PC-3 (cell line): Measurements from ENCODE around the gene TMEM132D.

Experiments
- CTCF ChIP-seq: fragments of 300-600 bp; sonication (generic); conservative IDR thresholded peaks from 2 replicates; pipeline ENCODE4 v1.5.1; 2017; ENCODE audit warnings: antibody characterized with exemption, low read depth, mild to moderate bottlenecking, low read length
- EZH2phosphoT487 ChIP-seq: fragments of 300-600 bp; sonication (generic); IDR thresholded peaks from 2 replicates; pipeline ENCODE4 v1.6.1; 2018; ENCODE audit warnings: mild to moderate bottlenecking, antibody characterized with exemption, low read length, borderline replicate concordance

DNA sequence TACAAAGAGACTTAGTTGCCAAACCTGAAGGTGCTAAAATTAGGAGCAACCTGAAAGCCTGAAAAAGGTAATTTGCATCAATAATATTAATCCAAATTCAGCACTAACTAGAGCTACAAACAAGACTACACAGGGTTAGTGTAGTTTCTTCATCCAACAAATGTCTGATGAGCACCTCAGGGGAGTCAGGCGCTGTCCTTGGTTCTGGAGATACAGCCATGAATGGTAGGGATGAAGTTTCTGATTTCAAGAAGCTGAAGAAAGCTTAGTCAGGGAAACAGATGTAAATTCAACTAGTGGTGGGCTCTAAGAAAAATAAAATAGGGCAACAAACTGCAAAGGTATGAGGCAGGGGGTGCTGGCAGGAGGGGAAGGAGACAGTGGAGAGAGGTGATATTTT, 784.3 kb downstream of the TMEM132D start:
- TF ChIP-seq CTCF, result no peak
- TF ChIP-seq EZH2phosphoT487, result no peak
